OCI-LY1 (cell line): ENCODE measurements around the gene CCNT2.
"Not testable (repeated sequence)": the region's sequence is repeated elsewhere in the genome, so short reads cannot be mapped to it uniquely, and the experiment has no call there.

ENCODE experiments used
- H2AFZ ChIP-seq: fragments of 200-600 bp; sonication (generic), shearing (Covaris generic); 2 replicates; pipeline ENCODE4 v1.6.0; 2014; ENCODE audit warnings: antibody characterized with exemption, mild to moderate bottlenecking, low read length
- H3F3A ChIP-seq: fragments of 200-600 bp; sonication (generic), shearing (Covaris generic); 2 replicates; pipeline ENCODE4 v1.6.0; 2014; ENCODE audit warnings: mild to moderate bottlenecking, antibody characterized with exemption, low read length, moderate library complexity; ENCODE audit not compliant: insufficient read depth
- H3K27ac ChIP-seq: fragments of 200-600 bp; sonication (generic); 2 replicates; pipeline ENCODE4 v1.5.1; 2014; ENCODE audit warnings: low read length, mixed run types, mild to moderate bottlenecking, low read depth; ENCODE audit not compliant: poor library complexity, severe bottlenecking
- H3K27me3 ChIP-seq: fragments of 200-600 bp; sonication (generic); 2 replicates; pipeline ENCODE4 v1.6.0; 2014; ENCODE audit warnings: antibody characterized with exemption, mild to moderate bottlenecking, low read length, moderate library complexity; ENCODE audit not compliant: insufficient read depth
- H3K36me3 ChIP-seq: fragments of 200-600 bp; sonication (generic); 2 replicates; pipeline ENCODE4 v1.6.1; 2014; ENCODE audit warnings: mild to moderate bottlenecking, antibody characterized with exemption, low read length, moderate library complexity, mixed read lengths; ENCODE audit not compliant: insufficient read depth
- H3K4me1 ChIP-seq: fragments of 200-600 bp; sonication (generic); 2 replicates; pipeline ENCODE4 v1.5.1; 2014; ENCODE audit warnings: mild to moderate bottlenecking, low read length, moderate library complexity; ENCODE audit not compliant: insufficient read depth, severe bottlenecking
- H3K4me2 ChIP-seq: fragments of 200-600 bp; sonication (generic), shearing (Covaris generic); 2 replicates; pipeline ENCODE4 v1.6.1; 2014; ENCODE audit warnings: low read length
- H3K4me3 ChIP-seq: fragments of 200-600 bp; sonication (generic); 2 replicates; pipeline ENCODE4 v1.5.1; 2014; ENCODE audit warnings: low read length, low read depth, mild to moderate bottlenecking, mixed read lengths; ENCODE audit not compliant: poor library complexity, severe bottlenecking
- H3K79me2 ChIP-seq: fragments of 200-600 bp; shearing (Covaris generic); 2 replicates; pipeline ENCODE4 v1.6.1; 2016; ENCODE audit warnings: mixed run types, low read length, mixed read lengths; ENCODE audit not compliant: insufficient read depth
- H3K9ac ChIP-seq: fragments of 200-600 bp; sonication (generic), shearing (Covaris generic); 2 replicates; pipeline ENCODE4 v1.6.1; 2014; ENCODE audit warnings: mild to moderate bottlenecking, low read length, mixed read lengths
- H3K9me2 ChIP-seq: fragments of 200-600 bp; sonication (generic), shearing (Covaris generic); 2 replicates; pipeline ENCODE4 v1.6.1; 2014; ENCODE audit warnings: low read depth, mild to moderate bottlenecking, low read length, mixed read lengths
- H3K9me3 ChIP-seq: fragments of 200-600 bp; shearing (Covaris generic); 2 replicates; pipeline ENCODE4 v1.6.1; 2014; ENCODE audit warnings: low read length, mixed read lengths
- H4K20me1 ChIP-seq: fragments of 200-600 bp; sonication (generic), shearing (Covaris generic); 2 replicates; pipeline ENCODE4 v1.6.0; 2016; ENCODE audit warnings: mild to moderate bottlenecking, low read length; ENCODE audit not compliant: insufficient read depth
- CTCF ChIP-seq: fragments of 200-600 bp; sonication (generic), shearing (Covaris generic); IDR thresholded peaks from 2 replicates; pipeline ENCODE4 v1.5.1; 2017; ENCODE audit warnings: mild to moderate bottlenecking, antibody characterized with exemption, low read length, moderate library complexity, mixed read lengths
- EZH2 ChIP-seq: fragments of 200-600 bp; sonication (generic), shearing (Covaris generic); IDR thresholded peaks from 2 replicates; pipeline ENCODE4 v1.8.0; 2017; ENCODE audit warnings: borderline replicate concordance, mixed run types, mild to moderate bottlenecking, antibody characterized with exemption, low read length, moderate library complexity, mixed read lengths

Gene CCNT2

GRCh38 chr2:134955744-134956143, 37.1 kb downstream of the CCNT2 start:
- TF ChIP-seq CTCF (no peak), EZH2 (no peak)
- H3F3A ChIP-seq, result no peaks in the 10 kb centered on the region
- no peaks in the 10 kb centered on the region for H4K20me1 ChIP-seq
- H3K27ac ChIP-seq, result no peak overlapping the region
- no peaks in the 10 kb centered on the region for H3K9me2 ChIP-seq
- H3K27me3 ChIP-seq, result no peaks in the 10 kb centered on the region
- H3K4me1 ChIP-seq, result no peaks in the 10 kb centered on the region
- H2AFZ ChIP-seq, result no peak overlapping the region
- no peaks in the 10 kb centered on the region for H3K9me3 ChIP-seq
- H3K4me3 ChIP-seq, result no peak overlapping the region
- H3K36me3 ChIP-seq, result peaks cover 76% of the 10 kb centered on the region
- H3K9ac ChIP-seq, result no peak overlapping the region
- H3K79me2 ChIP-seq, result no peaks in the 10 kb centered on the region
- no peak overlapping the region for H3K4me2 ChIP-seq

- no peak overlapping the region for H2AFZ ChIP-seq
- H3K4me3 ChIP-seq, result no peak overlapping the region
- H4K20me1 ChIP-seq, result no peaks in the 10 kb centered on the region
- no peak overlapping the region for H3K9ac ChIP-seq
- peaks cover 59% of the 10 kb centered on the region for H3K36me3 ChIP-seq
- no peak overlapping the region for H3K4me2 ChIP-seq
- no peaks in the 10 kb centered on the region for H3K9me2 ChIP-seq
- TF ChIP-seq CTCF (no peak), EZH2 (no peak)
- no peaks in the 10 kb centered on the region for H3K9me3 ChIP-seq
- H3K79me2 ChIP-seq, result no peaks in the 10 kb centered on the region
- no peaks in the 10 kb centered on the region for H3K27me3 ChIP-seq
- no peak overlapping the region for H3K27ac ChIP-seq
- H3F3A ChIP-seq, result no peaks in the 10 kb centered on the region
- H3K4me1 ChIP-seq, result no peaks in the 10 kb centered on the region
These were observed 38.9 kb downstream of the CCNT2 start for GRCh38 chr2:134957477-134957876.

- not testable (repeated sequence) for H3K9ac ChIP-seq, H3K27ac ChIP-seq, H3F3A ChIP-seq, H3K4me3 ChIP-seq, H4K20me1 ChIP-seq, H3K79me2 ChIP-seq, H3K9me3 ChIP-seq, H2AFZ ChIP-seq, H3K27me3 ChIP-seq, H3K4me2 ChIP-seq, H3K36me3 ChIP-seq, H3K9me2 ChIP-seq, H3K4me1 ChIP-seq
These were observed 48.5 kb downstream of the CCNT2 start for GRCh38 chr2:134967166-134967565.

GRCh38 chr2:134973241-134974138, 54.9 kb downstream of the CCNT2 start:
- H4K20me1 ChIP-seq, result no peaks in the 10 kb centered on the region
- peaks cover 11% of the 10 kb centered on the region; the same call in 1 of the 2 replicates for H3K9me3 ChIP-seq
- no peaks in the 10 kb centered on the region for H3K79me2 ChIP-seq
- no peak overlapping the region for H3K4me3 ChIP-seq
- no peak overlapping the region for H3K9ac ChIP-seq
- H3K4me1 ChIP-seq, result no peaks in the 10 kb centered on the region
- no peaks in the 10 kb centered on the region for H3K36me3 ChIP-seq
- no peak overlapping the region for H3K27ac ChIP-seq
- H3F3A ChIP-seq, result no peaks in the 10 kb centered on the region
- H3K9me2 ChIP-seq, result no peaks in the 10 kb centered on the region
- no peak overlapping the region for H3K4me2 ChIP-seq
- H2AFZ ChIP-seq, result no peak overlapping the region
- TF ChIP-seq EZH2 (no peak), CTCF (no peak)
- H3K27me3 ChIP-seq, result no peaks in the 10 kb centered on the region
